ENCODE results near the gene MEGF6. TPM values are rescaled to one million over a fixed set of nuclear protein-coding genes. Genes with fewer than 3 reads are reported as not detected.

MEGF6 gene
- total RNA-seq, 1 experiment from 2014 or later, result 65.3 TPM

GRCh38 chr1:3465935-3466321 lies 145.4 kb downstream of the MEGF6 start:
- Histone ChIP-seq H3K27ac (no peak overlapping the region), H3K4me1 (replicated peaks; ENCODE audit: insufficient read depth) (peaks cover under 1% of the 10 kb centered on the region), H3K36me3 (ENCODE audit: low read depth) (no peaks in the 10 kb centered on the region), H2AFZ (no peak overlapping the region), H3K27me3 (ENCODE audit: insufficient read depth, low read depth) (no peaks in the 10 kb centered on the region), H3K9me3 (ENCODE audit: insufficient read depth, low read depth) (no peaks in the 10 kb centered on the region), H3K9me2 (ENCODE audit: insufficient read depth) (no peaks in the 10 kb centered on the region), H3K4me2 (no peak overlapping the region), H3K79me2 (ENCODE audit: low read depth) (no peaks in the 10 kb centered on the region), H3F3A (ENCODE audit: insufficient read depth, low read depth) (no peaks in the 10 kb centered on the region), H4K20me1 (ENCODE audit: insufficient read depth) (peaks cover 9% of the 10 kb centered on the region; the same call in 1 of the 2 replicates), H3K4me3 (no peak overlapping the region)
- TF ChIP-seq EZH2 (IDR thresholded peaks at IDR 0.05; ENCODE audit: low read depth), result no peak
- TF ChIP-seq, protein P1, sequence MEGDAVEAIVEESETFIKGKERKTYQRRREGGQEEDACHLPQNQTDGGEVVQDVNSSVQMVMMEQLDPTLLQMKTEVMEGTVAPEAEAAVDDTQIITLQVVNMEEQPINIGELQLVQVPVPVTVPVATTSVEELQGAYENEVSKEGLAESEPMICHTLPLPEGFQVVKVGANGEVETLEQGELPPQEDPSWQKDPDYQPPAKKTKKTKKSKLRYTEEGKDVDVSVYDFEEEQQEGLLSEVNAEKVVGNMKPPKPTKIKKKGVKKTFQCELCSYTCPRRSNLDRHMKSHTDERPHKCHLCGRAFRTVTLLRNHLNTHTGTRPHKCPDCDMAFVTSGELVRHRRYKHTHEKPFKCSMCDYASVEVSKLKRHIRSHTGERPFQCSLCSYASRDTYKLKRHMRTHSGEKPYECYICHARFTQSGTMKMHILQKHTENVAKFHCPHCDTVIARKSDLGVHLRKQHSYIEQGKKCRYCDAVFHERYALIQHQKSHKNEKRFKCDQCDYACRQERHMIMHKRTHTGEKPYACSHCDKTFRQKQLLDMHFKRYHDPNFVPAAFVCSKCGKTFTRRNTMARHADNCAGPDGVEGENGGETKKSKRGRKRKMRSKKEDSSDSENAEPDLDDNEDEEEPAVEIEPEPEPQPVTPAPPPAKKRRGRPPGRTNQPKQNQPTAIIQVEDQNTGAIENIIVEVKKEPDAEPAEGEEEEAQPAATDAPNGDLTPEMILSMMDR (conservative IDR thresholded peaks at IDR 0.05), result no peak
- no peak for DNase-seq
- ChIA-PET CTCF (no interaction called here), POLR2A (ENCODE audit: unreplicated experiment) (no interaction called here)
- BruUV-seq (replicated peaks), result no TSS peak
- intact Hi-C loops (cut with micrococcal nuclease; ENCODE audit: unreplicated experiment), result no loop called here

GRCh38 chr1:3465091-3465934 lies 146.0 kb downstream of the MEGF6 start:
- Histone ChIP-seq H3K36me3 (ENCODE audit: low read depth) (no peaks in the 10 kb centered on the region), H4K20me1 (ENCODE audit: insufficient read depth) (peaks cover 12% of the 10 kb centered on the region; the same call in 1 of the 2 replicates), H3K27me3 (ENCODE audit: insufficient read depth, low read depth) (no peaks in the 10 kb centered on the region), H3K4me1 (replicated peaks; ENCODE audit: insufficient read depth) (peaks cover 7% of the 10 kb centered on the region), H3K27ac (no peak overlapping the region), H3K9me2 (ENCODE audit: insufficient read depth) (no peaks in the 10 kb centered on the region), H3K4me2 (no peak overlapping the region), H3K9me3 (ENCODE audit: insufficient read depth, low read depth) (no peaks in the 10 kb centered on the region), H2AFZ (no peak overlapping the region), H3F3A (ENCODE audit: insufficient read depth, low read depth) (0 out of 2 replicates have a peak, but pooled peaks cover under 1% of the 10 kb centered on the region), H3K79me2 (ENCODE audit: low read depth) (no peaks in the 10 kb centered on the region), H3K4me3 (no peak overlapping the region)
- BruUV-seq (replicated peaks), result no TSS peak
- DNase-seq, result no peak
- intact Hi-C loops (cut with micrococcal nuclease; ENCODE audit: unreplicated experiment), result no loop called here
- CTCF ChIA-PET, result no interaction called here
- POLR2A ChIA-PET (ENCODE audit: unreplicated experiment), result no interaction called here
- TF ChIP-seq, protein P1 (conservative IDR thresholded peaks at IDR 0.05), result no peak
- TF ChIP-seq EZH2 (IDR thresholded peaks at IDR 0.05; ENCODE audit: low read depth), result no peak

DNA sequence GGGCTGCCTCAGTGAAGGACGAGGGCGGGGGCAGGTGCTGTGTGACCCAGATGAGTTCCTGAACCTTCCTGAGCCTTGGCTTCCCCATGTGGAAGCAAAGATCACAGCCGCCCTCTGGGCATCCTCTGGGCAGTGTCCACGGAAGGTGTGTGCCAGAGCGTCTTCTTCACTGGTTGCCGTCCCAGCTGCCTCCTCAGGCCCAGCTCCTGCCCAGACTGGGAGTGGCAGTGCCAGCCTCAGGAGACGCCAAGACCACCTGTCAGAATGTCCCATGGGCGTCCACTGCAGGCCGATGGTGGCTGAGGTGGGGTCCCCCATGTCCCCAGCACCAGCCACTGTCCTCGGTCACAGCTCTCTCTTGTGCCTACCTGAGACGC lies 146.7 kb downstream of the MEGF6 start:
- Histone ChIP-seq H3K79me2 (ENCODE audit: low read depth) (no peaks in the 10 kb centered on the region), H3K4me2 (no peak overlapping the region), H3K36me3 (ENCODE audit: low read depth) (no peaks in the 10 kb centered on the region), H3F3A (ENCODE audit: insufficient read depth, low read depth) (peaks cover 8% of the 10 kb centered on the region; the same call in 1 of the 2 replicates), H4K20me1 (ENCODE audit: insufficient read depth) (peaks cover 13% of the 10 kb centered on the region; the same call in 1 of the 2 replicates), H3K27me3 (ENCODE audit: insufficient read depth, low read depth) (no peaks in the 10 kb centered on the region), H3K9me2 (ENCODE audit: insufficient read depth) (no peaks in the 10 kb centered on the region), H3K9me3 (ENCODE audit: insufficient read depth, low read depth) (no peaks in the 10 kb centered on the region), H3K27ac (no peak overlapping the region), H3K4me1 (replicated peaks; ENCODE audit: insufficient read depth) (peaks cover 14% of the 10 kb centered on the region), H2AFZ (no peak overlapping the region), H3K4me3 (no peak overlapping the region)
- POLR2A ChIA-PET (ENCODE audit: unreplicated experiment), result no interaction called here
- DNase-seq, result no peak
- no TSS peak for BruUV-seq (replicated peaks)
- CTCF ChIA-PET, result no interaction called here
- intact Hi-C loops (cut with micrococcal nuclease; ENCODE audit: unreplicated experiment), result loop anchor here (5.0 kb wide), 1 partner anchor 78 kb away; no protein-coding TSS in a partner anchor
- TF ChIP-seq, protein P1 (conservative IDR thresholded peaks at IDR 0.05), result no peak
- TF ChIP-seq EZH2 (IDR thresholded peaks at IDR 0.05; ENCODE audit: low read depth), result no peak

All from PC-9 (cell line).